GM12878 (cell line): ENCODE results near the gene ARHGAP21. TPM values are rescaled to one million over a fixed set of nuclear protein-coding genes. Genes with fewer than 3 reads are reported as not detected.

Experiments used
- ATAC-seq: fragments of 200-7000 bp; cut with Tn5 transposase; 3 replicates; pipeline ENCODE4 v1.9.1; 2020; ENCODE audit warnings: mild to moderate bottlenecking, moderate library complexity
- BruUV-seq: library from RNA; stranded (reverse); fragments of 400-500 nt; replicated peaks from 2 replicates; lab custom pipeline; 2021; lab: Mats Ljungman, UMichigan
- CTCF ChIA-PET: fragments of 300-600 bp; sonication (Branson Sonifier 250); formaldehyde crosslinking; extraction: SDS; loops from one replicate; lab custom pipeline; 2021; ENCODE audit warnings: inconsistent platforms; lab: Yijun Ruan, JAX
- POLR2A ChIA-PET: fragments of 350-600 bp; formaldehyde crosslinking; extraction: SDS; loops from one replicate; lab custom pipeline; 2021; ENCODE audit warnings: inconsistent platforms; lab: Charles Lee
- RAD21 ChIA-PET: fragments of 300-600 bp; sonication (Branson Sonifier 250); formaldehyde crosslinking; loops from one replicate; lab custom pipeline; 2023; ENCODE audit warnings: antibody characterized with exemption; ENCODE audit not compliant: unreplicated experiment; lab: Charles Lee
- SMC1A ChIA-PET: fragments of 300-600 bp; sonication (Branson Sonifier 250); formaldehyde crosslinking; loops from one replicate; lab custom pipeline; 2023; ENCODE audit not compliant: unreplicated experiment, uncharacterized antibody; lab: Charles Lee
- DNase-seq: peaks from one replicate; pipeline ENCODE4 v3.0.0-alpha.2; 2011; ENCODE audit warnings: low read depth, low spot score
- FAIRE-seq: peaks from 3 replicates; lab custom pipeline; 2011; peaks lifted over from hg19 to GRCh38; lab: Jason Lieb, UNC
- H2AFZ ChIP-seq: 2 replicates; pipeline ENCODE4 v1.6.0; 2011; ENCODE audit warnings: low read depth, low read length, control low read depth; ENCODE audit not compliant: control insufficient read depth
- H3K27ac ChIP-seq: 2 replicates; pipeline ENCODE4 v1.5.1; 2011; ENCODE audit warnings: control low read depth; ENCODE audit not compliant: control insufficient read depth, insufficient read depth
- H3K27me3 ChIP-seq, 2 experiments: replicated peaks in 1 of 2; 2 replicates each; pipeline versions ENCODE4 v1.6.0 to v1.6.1; 2011; ENCODE audit warnings: low read length in 1 of 2; ENCODE audit not compliant: control insufficient read depth in 2 of 2, insufficient read depth in 2 of 2
- H3K36me3 ChIP-seq, 2 experiments: 2 replicates each; pipeline ENCODE4 v1.5.1; 2011; ENCODE audit warnings: low read length in 1 of 2; ENCODE audit not compliant: control insufficient read depth in 2 of 2, insufficient read depth in 2 of 2
- H3K4me1 ChIP-seq: 2 replicates; pipeline ENCODE4 v1.6.1; 2011; ENCODE audit warnings: mild to moderate bottlenecking, low read length, moderate library complexity, mixed read lengths; ENCODE audit not compliant: control insufficient read depth, insufficient read depth
- H3K4me2 ChIP-seq: 2 replicates; pipeline ENCODE4 v1.6.0; 2011; ENCODE audit warnings: control low read depth; ENCODE audit not compliant: control insufficient read depth, insufficient read depth
- H3K4me3 ChIP-seq: fragments of 200-600 bp; sonication (generic); 2 replicates; pipeline ENCODE4 v1.5.1; 2016
- H3K79me2 ChIP-seq: 2 replicates; pipeline ENCODE4 v1.6.0; 2011; ENCODE audit warnings: low read length; ENCODE audit not compliant: control insufficient read depth, insufficient read depth
- H3K9ac ChIP-seq: 2 replicates; pipeline ENCODE4 v1.8.0; 2011; ENCODE audit warnings: low read length, control low read depth, mixed read lengths; ENCODE audit not compliant: control insufficient read depth, insufficient read depth
- H3K9me3 ChIP-seq: replicated peaks from 3 replicates; pipeline ENCODE4 v1.5.1; 2011; ENCODE audit warnings: mild to moderate bottlenecking, low read length; ENCODE audit not compliant: control insufficient read depth, insufficient read depth
- H4K20me1 ChIP-seq: 2 replicates; pipeline ENCODE4 v1.6.0; 2011; ENCODE audit not compliant: control insufficient read depth, insufficient read depth
- ATF3 ChIP-seq: IDR thresholded peaks from 2 replicates; pipeline ENCODE4 v1.6.1; 2011; ENCODE audit warnings: low read depth, mild to moderate bottlenecking, low read length, moderate library complexity, borderline replicate concordance; ENCODE audit errors: extremely low read depth
- BCL11A ChIP-seq: IDR thresholded peaks from 2 replicates; pipeline ENCODE4 v1.6.1; 2011; ENCODE audit warnings: low read depth, low read length
- BRCA1 ChIP-seq: IDR thresholded peaks from 2 replicates; pipeline ENCODE4 v1.6.1; 2011; ENCODE audit warnings: low read depth, low read length, improper control_type of control experiment
- CHD1 ChIP-seq: IDR thresholded peaks from 2 replicates; pipeline ENCODE4 v1.6.1; 2012; ENCODE audit warnings: low read depth, low read length, improper control_type of control experiment
- E2F4 ChIP-seq: IDR thresholded peaks from 2 replicates; pipeline ENCODE4 v1.6.1; 2012; ENCODE audit warnings: low read depth, low read length, improper control_type of control experiment
- MTA2 ChIP-seq: fragments of 450-650 bp; IDR thresholded peaks from 2 replicates; pipeline ENCODE4 v1.6.1; 2016; ENCODE audit warnings: low read depth, mild to moderate bottlenecking, moderate library complexity
- MTA3 ChIP-seq: IDR thresholded peaks from 2 replicates; pipeline ENCODE4 v1.6.1; 2012; ENCODE audit warnings: low read length, inconsistent platforms, borderline replicate concordance
- NRF1 ChIP-seq: conservative IDR thresholded peaks from 2 replicates; pipeline ENCODE4 v1.6.1; 2011; ENCODE audit warnings: mild to moderate bottlenecking, low read depth, low read length, improper control_type of control experiment
- PRDM15 ChIP-seq: fragments of 450-650 bp; formaldehyde crosslinking; IDR thresholded peaks from 2 replicates; pipeline ENCODE4 v1.4.0; 2020; ENCODE audit warnings: mild to moderate bottlenecking, moderate library complexity
- RB1 ChIP-seq: fragments of 450-650 bp; formaldehyde crosslinking; IDR thresholded peaks from 2 replicates; pipeline ENCODE4 v1.6.1; 2017; ENCODE audit warnings: mild to moderate bottlenecking, borderline replicate concordance
- SP1 ChIP-seq: IDR thresholded peaks from one replicate; pipeline ENCODE4 v1.6.1; 2011; ENCODE audit warnings: low read depth, low read length
- TBL1XR1 ChIP-seq: IDR thresholded peaks from 2 replicates; pipeline ENCODE4 v1.6.1; 2012; ENCODE audit warnings: low read depth, low read length, improper control_type of control experiment
- TCF7 ChIP-seq: IDR thresholded peaks from 2 replicates; pipeline ENCODE4 v1.6.1; 2014; ENCODE audit warnings: antibody characterized with exemption, borderline replicate concordance
- USF2 ChIP-seq: IDR thresholded peaks from 2 replicates; pipeline ENCODE4 v1.6.1; 2011; ENCODE audit warnings: low read depth, low read length, improper control_type of control experiment, borderline replicate concordance
- WGBS: methylation state at CpG from one replicate; pipeline ENCODE4 v1.1.6; 2016; ENCODE audit warnings: low lambda C conversion rate; ENCODE audit not compliant: insufficient replicate concordance, insufficient coverage; ENCODE audit errors: missing lambda C conversion rate; 5-methylcytosine and 5-hydroxymethylcytosine counted together
- in situ Hi-C: fragments of 300-500 bp; cut with MboI; formaldehyde crosslinking; loops from 9 replicates; pipeline ENCODE4 v1.14.3; 2018; ENCODE audit warnings: mixed read lengths
- intact Hi-C: fragments of 100-400 bp; cut with micrococcal nuclease; formaldehyde crosslinking; loops from one replicate; pipeline ENCODE4 v1.14.2; 2022; ENCODE audit not compliant: unreplicated experiment
- polyA plus RNA-seq, 11 experiments: library from polyadenylated mRNA; depleted of rRNA in 4 of 11; unstranded in 6 of 11; stranded (reverse) in 5 of 11; fragments of >200 nt; fragmentation: Nextera tagmentation in 4 of 11; fragmentation: Illumina TruSeq in 1 of 11; extraction: Ambion mirVana in 4 of 11; extraction: Trizol in 1 of 11; gene quantifications; 1 replicate in 1 of 11; 2 replicates in 10 of 11; pipeline versions ENCODE4 v1.2.1 to v1.2.3, GENCODE V29; 2011 to 2016; ENCODE audit warnings: inconsistent platforms in 2 of 11, missing spikeins in 2 of 11, low read depth in 1 of 11
- total RNA-seq, 4 experiments: library from RNA; depleted of rRNA in 3 of 4; stranded (reverse); fragments of >200 nt in 3 of 4; fragmentation: Illumina TruSeq in 1 of 4; extraction: Trizol in 1 of 4; gene quantifications; 2 replicates each; pipeline versions ENCODE4 v1.2.1 to v1.2.3, GENCODE V29; 2013 to 2021

Gene ARHGAP21
- total and polyA plus RNA-seq, 10 of the 15 experiments (the other 5 are each of a cell fraction or from before 2014, with no cell fraction given): 11.7 to 103 (median 37.6) TPM

GRCh38 chr10:24533981-24534380, 189.7 kb downstream of the ARHGAP21 start:
- H3K4me2 ChIP-seq: no peak overlapping the region
- H3K4me1 ChIP-seq: no peaks in the 10 kb centered on the region
- DNase-seq: no peak
- BruUV-seq: no TSS peak
- H3K36me3 ChIP-seq: no peaks in the 10 kb centered on the region; a peak in 1 of 4 replicates
- ChIA-PET SMC1A (no interaction called here), CTCF (interaction anchor here (4.9 kb wide), 1 partner anchor 15 kb away, joined by 30 read pairs; no protein-coding TSS in a partner anchor), RAD21 (no interaction called here), POLR2A (no interaction called here)
- no peak overlapping the region for H2AFZ ChIP-seq
- 6% methylated on average over 4 of the region's 4 CpGs for WGBS
- no peak overlapping the region for H3K4me3 ChIP-seq
- H3K27ac ChIP-seq: no peak overlapping the region
- no peak for FAIRE-seq
- no peaks in the 10 kb centered on the region for H3K27me3 ChIP-seq
- H3K9me3 ChIP-seq: no peaks in the 10 kb centered on the region
- intact Hi-C loops: no loop called here
- no peaks in the 10 kb centered on the region for H4K20me1 ChIP-seq
- no peaks in the 10 kb centered on the region for H3K79me2 ChIP-seq
- ATAC-seq: no peak
- no peak for TF ChIP-seq USF2
- no peak for TF ChIP-seq TCF7
- TF ChIP-seq BRCA1: no peak
- TF ChIP-seq MTA3: no peak
- TF ChIP-seq TBL1XR1: no peak
- no peak for TF ChIP-seq BCL11A
- no peak for TF ChIP-seq MTA2
- no peak for TF ChIP-seq E2F4
- TF ChIP-seq SP1: no peak
- TF ChIP-seq PRDM15 (CRISPR knock-in tag): no peak
- TF ChIP-seq RB1: no peak
- no peak for TF ChIP-seq NRF1
- no peak for TF ChIP-seq CHD1
- TF ChIP-seq ATF3: no peak
- TF ChIP-seq, all 136 proteins: peak for 0
- no peak overlapping the region for H3K9ac ChIP-seq
- in situ Hi-C loops: no loop called here
